GM06990 (cell line): ENCODE results near the gene CD52.

Experiments
- DNase-seq: peaks from one replicate; pipeline ENCODE4 v3.0.0-alpha.2; 2011; ENCODE audit not compliant: insufficient read length; ENCODE audit errors: extremely low read depth
- H3K27me3 ChIP-seq: replicated peaks from 2 replicates; pipeline ENCODE4 v1.6.0; 2011; ENCODE audit warnings: low read length; ENCODE audit not compliant: control insufficient read depth, insufficient read depth
- H3K36me3 ChIP-seq: 2 replicates; pipeline ENCODE4 v1.5.1; 2011; ENCODE audit warnings: low read length; ENCODE audit not compliant: control insufficient read depth, insufficient read depth
- H3K4me3 ChIP-seq: replicated peaks from 2 replicates; pipeline ENCODE4 v1.5.1; 2011; ENCODE audit warnings: low read depth, mild to moderate bottlenecking, control low read depth, low read length
- CTCF ChIP-seq: IDR thresholded peaks from 2 replicates; pipeline ENCODE4 v1.5.1; 2011; ENCODE audit warnings: low read length, control low read depth, mild to moderate bottlenecking, inconsistent platforms; ENCODE audit not compliant: insufficient read depth, poor library complexity, severe bottlenecking

Gene CD52

DNA sequence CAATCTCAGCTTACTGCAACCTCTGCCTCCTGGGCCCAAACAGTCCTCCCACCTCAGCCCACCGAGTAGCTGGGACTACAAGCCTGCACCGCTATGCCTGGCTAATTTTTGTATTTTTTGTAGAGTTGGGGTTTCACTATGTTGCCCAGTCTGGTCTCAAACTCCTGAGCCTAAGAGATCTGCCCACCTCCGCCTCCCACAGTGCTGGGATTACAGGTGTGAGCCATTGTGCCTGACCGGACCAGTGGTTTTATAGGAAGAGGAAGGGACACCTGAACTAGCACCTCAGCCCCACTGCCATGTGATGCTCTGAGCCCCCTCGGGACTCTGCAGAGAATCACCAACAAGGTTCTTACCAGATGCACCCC, 32.1 kb downstream of the CD52 start:
- Histone ChIP-seq H3K36me3 (no peaks in the 10 kb centered on the region), H3K27me3 (no peaks in the 10 kb centered on the region; the same call in none of the 2 replicates), H3K4me3 (no peak overlapping the region)
- TF ChIP-seq CTCF, result no peak
- no peak for DNase-seq

DNA sequence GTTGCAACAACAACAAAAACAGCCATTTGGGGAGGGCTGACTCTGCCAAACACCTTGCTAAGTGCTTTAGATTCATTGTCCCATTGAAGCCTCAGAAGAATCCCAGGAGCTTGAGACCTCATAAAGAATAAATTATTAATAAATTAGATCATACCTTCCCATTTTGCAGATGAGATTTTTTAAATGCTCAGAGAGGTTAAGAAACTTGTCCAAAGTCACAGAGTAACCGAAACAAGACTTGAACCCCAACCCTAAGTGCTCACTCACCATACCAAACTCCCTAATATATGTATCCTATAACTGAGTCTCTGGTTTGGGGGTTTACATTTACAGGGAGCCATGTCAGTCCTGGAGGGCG, 32.6 kb downstream of the CD52 start:
- H3K27me3 ChIP-seq, result no peaks in the 10 kb centered on the region; the same call in none of the 2 replicates
- no peak for TF ChIP-seq CTCF
- no peak for DNase-seq
- no peaks in the 10 kb centered on the region for H3K36me3 ChIP-seq
- H3K4me3 ChIP-seq, result no peak overlapping the region

DNA sequence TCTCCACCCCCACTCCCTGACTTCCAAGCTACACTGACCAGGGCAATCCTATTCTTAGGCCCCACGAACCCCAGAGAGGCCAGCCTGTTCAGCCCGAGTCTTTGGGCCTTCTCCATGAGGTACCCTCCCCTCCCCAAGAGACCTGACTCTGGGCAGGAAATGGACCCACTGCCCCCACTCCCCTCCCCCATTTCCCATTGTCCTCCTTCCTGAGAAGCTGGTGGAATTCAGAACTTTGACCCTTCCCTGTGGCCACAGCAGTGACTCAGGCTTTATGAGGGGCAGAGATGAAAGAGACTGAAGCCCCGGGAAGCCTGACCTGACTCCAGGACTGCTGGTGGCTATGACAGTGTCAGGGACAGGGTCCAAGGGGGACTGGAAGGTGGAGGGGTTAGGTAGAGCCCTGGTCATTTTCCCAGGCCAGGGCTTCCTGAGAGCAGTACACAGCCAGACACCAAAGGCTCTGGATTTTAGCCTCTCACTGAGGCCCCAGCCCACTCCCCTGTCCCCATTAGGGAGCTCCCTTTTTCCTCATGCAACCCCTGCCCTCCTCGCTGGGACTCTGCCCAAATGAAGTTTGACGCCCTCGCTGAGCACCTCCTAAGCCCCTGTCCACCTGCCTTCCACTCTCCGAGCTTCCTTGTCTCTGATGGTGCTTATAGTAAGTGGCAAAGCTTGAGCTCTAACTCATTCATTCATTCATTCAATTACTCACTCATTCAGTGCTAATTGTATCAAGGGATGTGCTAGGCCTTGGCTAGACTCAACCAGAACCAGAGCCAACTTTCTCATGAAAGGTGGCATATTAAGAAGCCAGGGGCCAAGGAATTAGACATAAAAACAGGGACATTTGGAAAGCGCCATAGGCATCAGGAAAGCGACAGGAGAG, 33.2 kb downstream of the CD52 start:
- Histone ChIP-seq H3K36me3 (no peaks in the 10 kb centered on the region), H3K4me3 (no peak overlapping the region), H3K27me3 (no peaks in the 10 kb centered on the region; the same call in none of the 2 replicates)
- no peak for TF ChIP-seq CTCF
- DNase-seq, result no peak

- no peak overlapping the region for H3K4me3 ChIP-seq
- no peaks in the 10 kb centered on the region for H3K36me3 ChIP-seq
- no peak for DNase-seq
- no peaks in the 10 kb centered on the region; the same call in none of the 2 replicates for H3K27me3 ChIP-seq
- no peak for TF ChIP-seq CTCF
These were observed 34.0 kb downstream of the CD52 start for GRCh38 chr1:26351590-26352337.

DNA sequence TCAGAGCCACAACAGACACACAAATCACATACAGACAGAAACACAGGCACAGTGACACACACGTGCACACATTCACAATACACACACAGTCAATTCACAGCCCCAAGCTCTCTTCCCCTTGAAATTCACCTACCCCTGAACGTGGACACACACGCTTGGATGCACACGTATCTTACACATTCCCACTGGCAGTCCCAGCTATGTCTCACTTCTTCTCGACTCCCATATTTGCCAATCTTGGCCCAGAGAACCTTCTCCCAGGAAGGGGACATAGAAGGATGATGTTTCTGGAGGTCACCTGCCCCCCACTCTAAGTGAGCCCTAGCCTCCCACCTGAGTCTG, 34.6 kb downstream of the CD52 start:
- DNase-seq, result no peak
- Histone ChIP-seq H3K4me3 (no peak overlapping the region), H3K27me3 (no peaks in the 10 kb centered on the region; the same call in none of the 2 replicates), H3K36me3 (no peaks in the 10 kb centered on the region)
- TF ChIP-seq CTCF, result no peak
